Transverse colon (tissue), 4 donors: ENCODE data around the gene PTPRD. TPM values are rescaled to one million over a fixed set of nuclear protein-coding genes. Genes with fewer than 3 reads are reported as not detected.

Experiments
- DNase-seq: peaks from one replicate; pipeline ENCODE4 v3.0.0-alpha.2; 2019
- H3K27ac ChIP-seq, 4 donors: fragments of 200-600 bp; sonication (generic); 2 replicates each; pipeline ENCODE4 v1.5.1; 2016 to 2018; ENCODE audit warnings: inconsistent platforms in 4 of 4
- H3K27me3 ChIP-seq: fragments of 200-600 bp; sonication (generic); 2 replicates; pipeline ENCODE4 v1.5.1; 2017; ENCODE audit warnings: inconsistent platforms
- H3K36me3 ChIP-seq, 4 donors: fragments of 200-600 bp; sonication (generic); 2 replicates each; pipeline ENCODE4 v1.5.1; 2017 to 2019; ENCODE audit warnings: inconsistent platforms in 4 of 4
- H3K4me1 ChIP-seq, 4 donors: fragments of 200-600 bp; sonication (generic); 2 replicates each; pipeline ENCODE4 v1.5.1; 2017 to 2020; ENCODE audit warnings: inconsistent platforms in 4 of 4
- H3K4me3 ChIP-seq, 4 donors: fragments of 200-600 bp; sonication (generic); 1 replicate in 1 of 4; 2 replicates in 3 of 4; pipeline versions ENCODE4 v1.5.1 to v1.6.1; 2017 to 2019; ENCODE audit warnings: inconsistent platforms in 4 of 4
- H3K9me3 ChIP-seq, 2 donors: fragments of 200-600 bp; sonication (generic); 2 replicates each; pipeline ENCODE4 v1.5.1; 2017 to 2019; ENCODE audit warnings: inconsistent platforms in 2 of 2
- EP300 ChIP-seq: sonication (generic); formaldehyde crosslinking; IDR thresholded peaks from one replicate; pipeline ENCODE4 v1.6.1; 2017; ENCODE audit warnings: antibody characterized with exemption, low read depth
- POLR2A ChIP-seq: fragments of 450-650 bp; IDR thresholded peaks from one replicate; pipeline ENCODE4 v1.6.1; 2016; ENCODE audit warnings: antibody characterized with exemption, mild to moderate bottlenecking, moderate library complexity
- POLR2AphosphoS5 ChIP-seq, 3 donors: sonication (generic); formaldehyde crosslinking; IDR thresholded peaks; one replicate each; pipeline ENCODE4 v1.6.1; 2016; ENCODE audit warnings: antibody characterized with exemption in 3 of 3
- WGBS, 2 donors: methylation state at CpG; one replicate each; pipeline ENCODE4 v1.1.5; 2018; ENCODE audit warnings: low coverage in 1 of 2; 5-methylcytosine and 5-hydroxymethylcytosine counted together
- in situ Hi-C, 4 donors: fragments of 200-750 bp; cut with MboI; loops; one replicate each; pipeline versions ENCODE4 v1.15.0 to v1.15.1; 2017; ENCODE audit warnings: low sequenced_read_pairs in 3 of 4, low pct_ligation_motif_present in 1 of 4, low pct_unique_long_range_greater_than_20kb in 1 of 4
- intact Hi-C: fragments of 100-400 bp; cut with DNase I; formaldehyde crosslinking; loops from one replicate; pipeline ENCODE4 v1.15.1; 2023; ENCODE audit warnings: low total_unique reads
- total RNA-seq, 4 donors: library from RNA; depleted of rRNA; stranded (reverse); fragments of >200 nt; gene quantifications; one replicate each; pipeline ENCODE4 v1.1.0, GENCODE V29; 2016
- TF ChIP-seq, protein P1 (sequence below), 5 experiments: fragments of 200-600 bp in 3 of 5; fragments of 450-650 bp in 2 of 5; sonication (generic) in 3 of 5; IDR thresholded peaks; 1 replicate in 2 of 5; 2 replicates in 3 of 5; pipeline ENCODE4 v1.5.1; 2016 to 2017; ENCODE audit warnings: antibody characterized with exemption in 5 of 5, inconsistent platforms in 3 of 5, mild to moderate bottlenecking in 2 of 5, moderate library complexity in 1 of 5

Gene PTPRD
- total RNA-seq, 4 donors from 2014 or later, result 43.0 to 115 (median 79.1) TPM

DNA sequence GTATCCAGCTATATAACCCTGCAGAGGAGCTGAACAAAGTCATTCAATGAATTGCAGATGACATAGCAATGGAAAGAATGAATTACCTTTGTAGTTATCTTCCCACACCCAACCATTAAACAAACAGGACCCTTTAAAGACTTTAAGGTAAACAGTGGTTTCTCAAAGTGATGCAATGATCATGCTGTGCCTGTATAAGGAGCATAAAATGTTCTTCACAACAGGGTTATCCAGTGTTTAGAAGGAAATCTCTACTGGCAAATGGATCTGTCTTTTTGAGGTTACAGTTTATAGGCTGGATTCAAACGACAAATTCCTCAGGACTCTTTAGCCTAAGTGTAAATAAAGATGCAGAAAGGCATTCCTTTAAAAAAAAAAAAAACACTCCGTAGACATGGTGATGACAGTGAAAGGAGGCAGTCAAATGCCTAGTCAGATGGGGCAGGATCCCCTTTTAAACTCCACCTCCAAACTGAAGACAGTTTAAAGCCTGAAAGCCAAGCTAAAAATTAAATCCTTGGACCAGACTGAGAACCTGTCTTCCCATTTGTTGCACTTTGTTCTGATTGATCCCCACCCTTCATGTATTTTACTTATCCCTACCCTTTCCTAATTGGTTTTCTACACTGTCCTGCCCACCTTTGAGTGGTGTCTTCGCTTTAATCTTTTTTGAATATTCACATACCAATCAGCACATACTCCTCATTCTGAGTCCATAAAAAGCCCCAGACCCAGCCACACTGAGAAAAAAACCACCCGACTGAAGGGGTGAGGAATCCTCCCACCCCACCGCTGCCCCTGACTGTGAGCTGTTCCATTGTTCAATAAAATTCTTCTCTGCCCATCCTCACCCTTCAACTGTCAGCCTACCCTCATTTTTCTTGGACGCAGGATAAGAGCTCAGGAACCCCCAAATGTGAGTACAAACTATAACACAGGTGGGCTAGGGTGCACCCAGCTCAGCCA is 2052.0 kb downstream of the PTPRD start:
- no peaks in the 10 kb centered on the region for H3K4me1 ChIP-seq
- TF ChIP-seq POLR2AphosphoS5 (IDR thresholded peaks at IDR 0.05), result no peak
- TF ChIP-seq, protein P1, sequence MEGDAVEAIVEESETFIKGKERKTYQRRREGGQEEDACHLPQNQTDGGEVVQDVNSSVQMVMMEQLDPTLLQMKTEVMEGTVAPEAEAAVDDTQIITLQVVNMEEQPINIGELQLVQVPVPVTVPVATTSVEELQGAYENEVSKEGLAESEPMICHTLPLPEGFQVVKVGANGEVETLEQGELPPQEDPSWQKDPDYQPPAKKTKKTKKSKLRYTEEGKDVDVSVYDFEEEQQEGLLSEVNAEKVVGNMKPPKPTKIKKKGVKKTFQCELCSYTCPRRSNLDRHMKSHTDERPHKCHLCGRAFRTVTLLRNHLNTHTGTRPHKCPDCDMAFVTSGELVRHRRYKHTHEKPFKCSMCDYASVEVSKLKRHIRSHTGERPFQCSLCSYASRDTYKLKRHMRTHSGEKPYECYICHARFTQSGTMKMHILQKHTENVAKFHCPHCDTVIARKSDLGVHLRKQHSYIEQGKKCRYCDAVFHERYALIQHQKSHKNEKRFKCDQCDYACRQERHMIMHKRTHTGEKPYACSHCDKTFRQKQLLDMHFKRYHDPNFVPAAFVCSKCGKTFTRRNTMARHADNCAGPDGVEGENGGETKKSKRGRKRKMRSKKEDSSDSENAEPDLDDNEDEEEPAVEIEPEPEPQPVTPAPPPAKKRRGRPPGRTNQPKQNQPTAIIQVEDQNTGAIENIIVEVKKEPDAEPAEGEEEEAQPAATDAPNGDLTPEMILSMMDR (IDR thresholded peaks at IDR 0.05), result no peak
- no peak for TF ChIP-seq EP300
- TF ChIP-seq POLR2A, result no peak
- H3K9me3 ChIP-seq, result no peaks in the 10 kb centered on the region
- H3K27me3 ChIP-seq, result no peaks in the 10 kb centered on the region
- intact Hi-C loops (no loop called here), in situ Hi-C loops (loop anchor here in 1 of 4 donors (25.0 kb wide), 1 partner anchor 99 kb away; no protein-coding TSS in a partner anchor)
- 53 to 62% methylated on average over 3 to 6 of the region's 6 CpGs for WGBS, 2 donors
- H3K36me3 ChIP-seq, result no peaks in the 10 kb centered on the region
- H3K27ac ChIP-seq, result no peak overlapping the region
- no peak overlapping the region for H3K4me3 ChIP-seq
- DNase-seq, result no peak

DNA sequence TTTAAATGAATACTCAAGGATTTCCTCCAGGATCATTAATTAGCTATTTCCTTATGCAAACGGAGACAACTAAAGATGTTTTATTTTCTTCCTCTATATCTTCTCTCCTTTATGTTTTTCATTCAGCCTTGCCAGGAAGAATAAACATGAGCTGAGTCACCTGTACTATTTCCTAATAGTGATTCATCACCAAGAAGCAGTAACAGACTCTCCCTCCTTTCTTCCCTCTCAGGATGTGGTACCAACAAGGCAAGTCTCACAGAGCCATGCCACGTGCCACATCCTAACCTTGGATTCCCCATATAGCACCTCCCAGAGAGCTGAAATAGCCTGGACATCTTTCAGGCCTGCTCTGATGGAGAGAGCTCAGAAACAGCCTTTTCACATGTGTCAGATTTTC is 2054.6 kb downstream of the PTPRD start:
- WGBS, 2 donors, result 67 to 83% methylated on average over 2 of the region's 2 CpGs
- Histone ChIP-seq H3K27ac (no peak overlapping the region), H3K4me1 (no peaks in the 10 kb centered on the region), H3K9me3 (no peaks in the 10 kb centered on the region), H3K27me3 (no peaks in the 10 kb centered on the region), H3K4me3 (no peak overlapping the region), H3K36me3 (no peaks in the 10 kb centered on the region)
- intact Hi-C loops, result no loop called here
- TF ChIP-seq POLR2AphosphoS5 (IDR thresholded peaks at IDR 0.05) (no peak), EP300 (no peak), POLR2A (no peak)
- TF ChIP-seq, protein P1 (IDR thresholded peaks at IDR 0.05), result no peak
- in situ Hi-C loops, result loop anchor here in 1 of 4 donors (25.0 kb wide), 1 partner anchor 96 kb away; no protein-coding TSS in a partner anchor
- no peak for DNase-seq

DNA sequence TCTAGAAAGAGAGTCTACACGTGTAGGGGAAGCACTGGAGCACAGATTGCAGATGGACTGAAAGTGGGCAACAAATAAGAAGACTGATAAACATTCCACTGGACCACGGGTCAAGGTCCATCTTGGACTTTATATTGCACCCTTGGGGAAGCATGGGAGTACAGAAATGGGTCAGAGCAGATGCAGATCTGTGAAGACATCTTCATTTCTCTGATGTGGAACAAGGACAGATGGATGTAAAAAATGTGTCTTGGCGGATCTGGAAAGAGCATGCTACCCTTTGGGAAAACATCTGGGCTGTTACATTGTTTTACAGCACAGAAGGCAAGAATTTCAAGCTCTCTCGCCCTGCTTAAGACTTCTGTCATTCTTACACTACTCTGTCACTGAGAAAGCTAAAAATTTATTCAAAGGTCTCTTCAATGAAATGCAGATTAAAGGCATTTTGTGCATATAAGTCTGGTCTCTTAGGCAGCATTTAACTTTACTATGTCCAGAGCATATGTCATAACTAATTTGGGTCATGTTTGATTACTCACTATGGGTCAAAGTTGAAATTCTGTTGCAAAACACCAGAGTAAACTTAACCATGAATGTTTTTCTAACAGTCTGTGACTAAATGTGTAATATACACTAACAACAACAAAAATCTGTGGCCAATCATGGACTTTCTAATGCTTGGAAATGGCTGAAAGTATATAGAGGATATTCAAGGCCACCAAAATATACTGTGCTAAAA is 2056.9 kb downstream of the PTPRD start:
- intact Hi-C loops, result no loop called here
- in situ Hi-C loops, result loop anchor here in 1 of 4 donors (25.0 kb wide), 1 partner anchor 94 kb away; no protein-coding TSS in a partner anchor

More for the DNA sequence above, 2056.9 kb downstream of the PTPRD start:
- H3K4me1 ChIP-seq, result no peaks in the 10 kb centered on the region
- no peaks in the 10 kb centered on the region for H3K27me3 ChIP-seq
- TF ChIP-seq POLR2AphosphoS5 (IDR thresholded peaks at IDR 0.05) (no peak), EP300 (no peak), POLR2A (no peak)
- TF ChIP-seq, protein P1 (IDR thresholded peaks at IDR 0.05), result no peak
- no peak overlapping the region for H3K4me3 ChIP-seq
- no peak overlapping the region for H3K27ac ChIP-seq
- no peaks in the 10 kb centered on the region for H3K36me3 ChIP-seq
- WGBS, 2 donors, result 46 to 65% methylated on average over 4 of the region's 4 CpGs
- H3K9me3 ChIP-seq, result no peaks in the 10 kb centered on the region
- no peak for DNase-seq
